OCI-LY3 (cell line): Measurements from ENCODE around the gene MDM4.

Experiments
- H2AFZ ChIP-seq: fragments of 200-600, 300-600 bp; shearing (Covaris generic); 2 replicates; pipeline ENCODE4 v1.6.0; 2014; ENCODE audit warnings: antibody characterized with exemption, low read depth, low read length
- H3K27ac ChIP-seq: fragments of 200-600, 300-600 bp; sonication (generic); 2 replicates; pipeline ENCODE4 v1.5.1; 2014; ENCODE audit warnings: mild to moderate bottlenecking, low read length, moderate library complexity, mixed read lengths
- H3K27me3 ChIP-seq: fragments of 200-600, 300-600 bp; sonication (generic); 2 replicates; pipeline ENCODE4 v1.6.1; 2014; ENCODE audit warnings: low read depth, low read length, mixed read lengths
- H3K36me3 ChIP-seq: fragments of 200-600, 300-600 bp; sonication (generic); replicated peaks from 2 replicates; pipeline ENCODE3; 2014; ENCODE audit warnings: low read depth, low read length, mixed read lengths
- H3K4me1 ChIP-seq: fragments of 300-600, 200-600 bp; sonication (generic); 2 replicates; pipeline ENCODE4 v1.6.1; 2014; ENCODE audit warnings: low read length, mixed read lengths
- H3K4me2 ChIP-seq: fragments of 200-600, 300-600 bp; sonication (generic); 2 replicates; pipeline ENCODE4 v1.6.1; 2014; ENCODE audit warnings: low read length, mixed read lengths
- H3K4me3 ChIP-seq: fragments of 300-600, 200-600 bp; sonication (generic); 2 replicates; pipeline ENCODE4 v1.5.1; 2014; ENCODE audit warnings: antibody characterized with exemption, mild to moderate bottlenecking, low read length, moderate library complexity
- H3K79me2 ChIP-seq: fragments of 300-600, 200-600 bp; shearing (Covaris generic); 2 replicates; pipeline ENCODE4 v1.6.1; 2014; ENCODE audit warnings: mild to moderate bottlenecking, low read length, mixed read lengths
- H3K9ac ChIP-seq: fragments of 300-600, 200-600 bp; shearing (Covaris generic); 2 replicates; pipeline ENCODE4 v1.6.0; 2014; ENCODE audit warnings: mild to moderate bottlenecking, low read length, moderate library complexity
- H3K9me3 ChIP-seq: fragments of 200-600, 300-600 bp; shearing (Covaris generic); 2 replicates; pipeline ENCODE4 v1.6.1; 2014; ENCODE audit warnings: low read length, mixed read lengths; ENCODE audit not compliant: insufficient read depth
- H4K20me1 ChIP-seq: fragments of 200-600, 300-600 bp; sonication (generic); 2 replicates; pipeline ENCODE4 v1.6.1; 2016; ENCODE audit warnings: low read length, mixed read lengths; ENCODE audit not compliant: insufficient read depth
- CTCF ChIP-seq: fragments of 200-600, 300-600 bp; sonication (generic); IDR thresholded peaks from 2 replicates; pipeline ENCODE4 v1.5.1; 2014; ENCODE audit warnings: antibody characterized with exemption, low read length, low read depth
- EZH2phosphoT487 ChIP-seq: fragments of 200-600 bp; shearing (Covaris generic); IDR thresholded peaks from 2 replicates; pipeline ENCODE4 v1.6.1; 2018; ENCODE audit warnings: antibody characterized with exemption, mixed run types, low read depth

MDM4 gene

GRCh38 chr1:204560590-204561150 lies 44.5 kb downstream of the MDM4 start:
- Histone ChIP-seq H3K27me3 (no peaks in the 10 kb centered on the region), H3K79me2 (no peaks in the 10 kb centered on the region), H3K4me3 (no peak overlapping the region), H3K9me3 (no peaks in the 10 kb centered on the region), H3K4me1 (peaks cover 8% of the 10 kb centered on the region), H2AFZ (no peak overlapping the region), H3K27ac (no peak overlapping the region), H3K36me3 (peaks cover 33% of the 10 kb centered on the region), H3K4me2 (no peak overlapping the region), H3K9ac (no peak overlapping the region), H4K20me1 (peaks cover 28% of the 10 kb centered on the region; the same call in 1 of the 2 replicates)
- no peak for TF ChIP-seq CTCF
- no peak for TF ChIP-seq EZH2phosphoT487

GRCh38 chr1:204562075-204562990 lies 46.1 kb downstream of the MDM4 start:
- H3K4me3 ChIP-seq, result no peak overlapping the region
- H3K27me3 ChIP-seq, result no peaks in the 10 kb centered on the region
- TF ChIP-seq EZH2phosphoT487 (no peak), CTCF (no peak)
- H3K9me3 ChIP-seq, result no peaks in the 10 kb centered on the region
- H4K20me1 ChIP-seq, result peaks cover 25% of the 10 kb centered on the region; the same call in 1 of the 2 replicates
- peaks cover 8% of the 10 kb centered on the region for H3K4me1 ChIP-seq
- no peak overlapping the region for H2AFZ ChIP-seq
- H3K9ac ChIP-seq, result no peak overlapping the region
- peaks cover 40% of the 10 kb centered on the region for H3K36me3 ChIP-seq
- H3K27ac ChIP-seq, result no peak overlapping the region
- H3K4me2 ChIP-seq, result no peak overlapping the region
- H3K79me2 ChIP-seq, result no peaks in the 10 kb centered on the region

GRCh38 chr1:204563307-204563706 lies 47.1 kb downstream of the MDM4 start:
- Histone ChIP-seq H3K4me1 (peaks cover 8% of the 10 kb centered on the region), H3K36me3 (peaks cover 41% of the 10 kb centered on the region), H3K9me3 (no peaks in the 10 kb centered on the region), H2AFZ (no peak overlapping the region), H3K27me3 (no peaks in the 10 kb centered on the region), H3K4me2 (no peak overlapping the region), H3K9ac (no peak overlapping the region), H3K4me3 (no peak overlapping the region), H3K27ac (no peak overlapping the region), H4K20me1 (peaks cover 23% of the 10 kb centered on the region; the same call in 1 of the 2 replicates), H3K79me2 (no peaks in the 10 kb centered on the region)
- no peak for TF ChIP-seq CTCF
- no peak for TF ChIP-seq EZH2phosphoT487

GRCh38 chr1:204563780-204564179 lies 47.6 kb downstream of the MDM4 start:
- no peak overlapping the region for H2AFZ ChIP-seq
- H3K4me2 ChIP-seq, result no peak overlapping the region
- H3K9ac ChIP-seq, result no peak overlapping the region
- H3K4me3 ChIP-seq, result no peak overlapping the region
- no peaks in the 10 kb centered on the region for H3K9me3 ChIP-seq
- peaks cover 8% of the 10 kb centered on the region for H3K4me1 ChIP-seq
- H3K27ac ChIP-seq, result no peak overlapping the region
- H3K27me3 ChIP-seq, result no peaks in the 10 kb centered on the region
- peaks cover 23% of the 10 kb centered on the region; the same call in 1 of the 2 replicates for H4K20me1 ChIP-seq
- no peaks in the 10 kb centered on the region for H3K79me2 ChIP-seq
- H3K36me3 ChIP-seq, result peaks cover 36% of the 10 kb centered on the region
- TF ChIP-seq EZH2phosphoT487 (no peak), CTCF (no peak)
